ENCODE data around the gene METTL23. TPM values are rescaled to one million over a fixed set of nuclear protein-coding genes. Genes with fewer than 3 reads are reported as not detected.
"Not testable (repeated sequence)": the region's sequence is repeated elsewhere in the genome, so short reads cannot be mapped to it uniquely, and the experiment has no call there.

Gene METTL23
- total and polyA plus RNA-seq, 7 experiments from 2014 or later = 39.6 to 152 (median 73.8) TPM

DNA sequence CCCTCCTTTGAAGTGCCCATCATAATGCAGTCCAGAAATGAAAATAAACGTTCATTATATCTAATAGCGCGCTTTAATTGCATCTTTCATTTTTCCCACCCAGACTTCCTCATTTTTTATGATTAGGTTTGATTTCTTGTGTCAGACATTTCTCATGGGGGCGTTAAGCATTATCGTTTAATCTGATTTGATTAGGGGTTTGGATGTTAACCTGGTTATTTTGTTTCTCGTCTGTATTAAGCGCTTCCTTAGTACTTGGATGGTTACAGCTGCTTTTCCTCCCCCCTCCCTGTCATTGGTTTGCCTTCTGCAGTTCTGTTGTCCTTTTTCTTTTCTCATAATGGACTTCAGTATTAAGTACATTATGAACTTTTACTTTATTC lies 11.8 kb downstream of the METTL23 start:
- Mint-ChIP-seq H3K36me3 (peaks cover 12 to 34% (median 30%) of the 10 kb centered on the region in 5 donors), H3K4me1 (peaks cover 20 to 54% (median 49%) of the 10 kb centered on the region in 7 donors), H3K4me3 (peak overlapping the region; percentile 90 to 99 (median 96)), H3K27me3 (no peaks in the 10 kb centered on the region), H3K9me3 (peaks cover 0 to 9% (median 0%) of the 10 kb centered on the region in 11 donors), H3K27ac (peak overlapping the region; percentile 95 to 100 (median 99))
- Histone ChIP-seq H3K36me3 (ENCODE audit: control insufficient read depth in 2 of 3, insufficient read depth in 3 of 3, low read length in 3 of 3) (peaks cover 12 to 30% (median 29%) of the 10 kb centered on the region in 3 experiments), H3K9me3 (ENCODE audit: control insufficient read depth in 2 of 3, low read length in 3 of 3) (no peaks in the 10 kb centered on the region), H3K4me3 (ENCODE audit: low read length) (peak overlapping the region; percentile 97), H3K4me1 (ENCODE audit: control insufficient read depth in 2 of 2, insufficient read depth in 2 of 2, low read length in 2 of 2) (peaks cover 33 to 42% of the 10 kb centered on the region in 2 donors), H3K27ac (ENCODE audit: low read depth, low read length) (peak overlapping the region; percentile 96), H3K27me3 (ENCODE audit: control insufficient read depth in 2 of 2, insufficient read depth in 2 of 2, low read length in 2 of 2) (no peaks in the 10 kb centered on the region)
- ChIA-PET POLR2A (interaction anchor here (0.7 to 8.2 kb wide), 14 partner anchors 8 to 402 kb away, joined by 3 to 187 read pairs (median 4); partner anchors contain the start of genes JMJD6, METTL23 and SEC14L1), CTCF (interaction anchor here (0.6 to 2.5 kb wide), 4 partner anchors 9 to 34 kb away, joined by 3 to 11 read pairs (median 6); no protein-coding TSS in a partner anchor)
- DNase-seq (no peak), ATAC-seq (no peak)
- intact Hi-C loops (cut with micrococcal nuclease) = loop anchor here (1.0 to 10.0 kb wide), 9 partner anchors 15 to 1394 kb away; partner anchors contain the start of genes TMC8 (in 2 of the 2), ACOX1 (in 1 of the 2), PRPSAP1 (in 1 of the 2) and TEN1 (in 1 of the 2)

GRCh38 chr17:76739568-76740115 lies 13.0 kb downstream of the METTL23 start:
- Mint-ChIP-seq H3K27ac (peak overlapping the region in 2 of 9 donors; percentile 6 to 66), H3K4me1 (peaks cover 8 to 42% (median 37%) of the 10 kb centered on the region in 7 donors), H3K4me3 (peak overlapping the region in 5 of 10 donors; percentile 12 to 54 (median 32)), H3K36me3 (peaks cover 5 to 31% (median 24%) of the 10 kb centered on the region in 5 donors)
- not testable (repeated sequence) for H3K4me3 ChIP-seq (ENCODE audit: low read length); DNase-seq; H3K9me3 Mint-ChIP-seq; ATAC-seq; H3K27me3 Mint-ChIP-seq; H3K27me3 ChIP-seq (ENCODE audit: control insufficient read depth in 2 of 2, insufficient read depth in 2 of 2, low read length in 2 of 2); H3K27ac ChIP-seq (ENCODE audit: low read depth, low read length); H3K9me3 ChIP-seq (ENCODE audit: control insufficient read depth in 2 of 3, low read length in 3 of 3)
- Histone ChIP-seq H3K36me3 (ENCODE audit: control insufficient read depth in 2 of 3, insufficient read depth in 3 of 3, low read length in 3 of 3) (peaks cover 12 to 30% (median 22%) of the 10 kb centered on the region in 3 experiments), H3K4me1 (ENCODE audit: control insufficient read depth in 2 of 2, insufficient read depth in 2 of 2, low read length in 2 of 2) (peaks cover 21 to 30% of the 10 kb centered on the region in 2 donors)
- CTCF ChIA-PET = interaction anchor here (0.6 to 2.5 kb wide), 3 partner anchors 12 to 477 kb away, joined by 3 to 11 read pairs (median 6); no protein-coding TSS in a partner anchor
- intact Hi-C loops (cut with micrococcal nuclease) = loop anchor here (5.0 to 10.0 kb wide), 8 partner anchors 222 to 1393 kb away; partner anchors contain the start of genes TMC8 (in 2 of the 2), ACOX1 (in 1 of the 2), PRPSAP1 (in 1 of the 2) and TEN1 (in 1 of the 2)
- POLR2A ChIA-PET = interaction anchor here (0.6 to 8.2 kb wide), 8 partner anchors 9 to 1580 kb away, joined by 3 to 187 read pairs (median 6); partner anchors contain the start of genes JMJD6 and METTL23

GRCh38 chr17:76740329-76741118 lies 13.9 kb downstream of the METTL23 start:
- Histone ChIP-seq H3K4me3 (ENCODE audit: low read length) (no peak overlapping the region), H3K27me3 (ENCODE audit: control insufficient read depth in 2 of 2, insufficient read depth in 2 of 2, low read length in 2 of 2) (no peaks in the 10 kb centered on the region), H3K9me3 (ENCODE audit: control insufficient read depth in 2 of 3, low read length in 3 of 3) (no peaks in the 10 kb centered on the region), H3K36me3 (ENCODE audit: control insufficient read depth in 2 of 3, insufficient read depth in 3 of 3, low read length in 3 of 3) (peaks cover 11 to 37% (median 13%) of the 10 kb centered on the region in 3 experiments), H3K27ac (ENCODE audit: low read depth, low read length) (no peak overlapping the region), H3K4me1 (ENCODE audit: control insufficient read depth in 2 of 2, insufficient read depth in 2 of 2, low read length in 2 of 2) (peaks cover 13 to 21% of the 10 kb centered on the region in 2 donors)
- H3K36me3 Mint-ChIP-seq = peaks cover 3 to 32% (median 24%) of the 10 kb centered on the region in 5 donors
- ATAC-seq (no peak), DNase-seq (no peak)
- H3K27me3 Mint-ChIP-seq = no peaks in the 10 kb centered on the region
- POLR2A ChIA-PET = interaction anchor here (0.6 to 8.2 kb wide), 4 partner anchors 15 to 1581 kb away, joined by 3 to 187 read pairs (median 6); partner anchors contain the start of genes JMJD6 and METTL23
- H3K9me3 Mint-ChIP-seq = peaks cover 0 to 9% (median 0%) of the 10 kb centered on the region in 11 donors
- H3K4me3 Mint-ChIP-seq = no peak overlapping the region
- H3K27ac Mint-ChIP-seq = no peak overlapping the region
- CTCF ChIA-PET = interaction anchor here (1.3 kb wide), 1 partner anchor 27 kb away, joined by 6 read pairs; no protein-coding TSS in a partner anchor
- H3K4me1 Mint-ChIP-seq = peaks cover 0 to 35% (median 32%) of the 10 kb centered on the region in 7 donors
- intact Hi-C loops (cut with micrococcal nuclease) = no loop called here

DNA sequence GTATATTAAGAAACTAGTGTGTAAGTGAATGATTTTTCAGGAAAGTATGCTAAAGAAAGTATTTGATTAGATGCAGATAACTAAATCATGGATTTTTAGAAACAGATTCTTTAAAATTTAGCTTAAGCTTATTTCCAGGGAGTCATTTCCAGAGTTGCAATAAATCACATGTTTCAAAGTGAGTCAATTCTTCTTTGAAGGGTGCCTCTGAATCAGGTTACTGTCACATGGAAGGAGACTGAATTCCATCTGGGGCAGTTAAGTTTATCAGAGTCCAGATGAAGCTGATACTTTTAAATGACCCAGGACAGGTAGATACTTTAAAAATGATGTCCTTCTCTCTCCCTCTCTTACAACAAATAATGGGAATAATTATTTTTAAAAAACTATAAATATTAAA lies 16.3 kb downstream of the METTL23 start:
- H3K9me3 Mint-ChIP-seq = no peaks in the 10 kb centered on the region
- ATAC-seq (no peak), DNase-seq (no peak)
- peaks cover 4 to 40% (median 19%) of the 10 kb centered on the region in 3 experiments for H3K36me3 ChIP-seq (ENCODE audit: control insufficient read depth in 2 of 3, insufficient read depth in 3 of 3, low read length in 3 of 3)
- no peaks in the 10 kb centered on the region for H3K9me3 ChIP-seq (ENCODE audit: control insufficient read depth in 2 of 3, low read length in 3 of 3)
- intact Hi-C loops (cut with micrococcal nuclease) = no loop called here
- peaks cover 3 to 42% (median 22%) of the 10 kb centered on the region in 5 donors for H3K36me3 Mint-ChIP-seq
- H3K27ac ChIP-seq (ENCODE audit: low read depth, low read length) = no peak overlapping the region
- H3K4me1 ChIP-seq (ENCODE audit: control insufficient read depth in 2 of 2, insufficient read depth in 2 of 2, low read length in 2 of 2) = peaks cover 12 to 17% of the 10 kb centered on the region in 2 donors
- no peaks in the 10 kb centered on the region for H3K27me3 ChIP-seq (ENCODE audit: control insufficient read depth in 2 of 2, insufficient read depth in 2 of 2, low read length in 2 of 2)
- H3K4me3 Mint-ChIP-seq = no peak overlapping the region
- H3K27me3 Mint-ChIP-seq = no peaks in the 10 kb centered on the region
- H3K4me3 ChIP-seq (ENCODE audit: low read length) = no peak overlapping the region
- peaks cover 0 to 37% (median 24%) of the 10 kb centered on the region in 7 donors for H3K4me1 Mint-ChIP-seq
- no peak overlapping the region for H3K27ac Mint-ChIP-seq
- CTCF ChIA-PET = no interaction called here
- POLR2A ChIA-PET = interaction anchor here (1.2 to 2.0 kb wide), 3 partner anchors 9 to 15 kb away, joined by 3 to 6 read pairs (median 5); no protein-coding TSS in a partner anchor

GRCh38 chr17:76744747-76745146 lies 18.1 kb downstream of the METTL23 start:
- Mint-ChIP-seq H3K27me3 (no peaks in the 10 kb centered on the region), H3K9me3 (no peaks in the 10 kb centered on the region), H3K4me1 (peaks cover 0 to 27% (median 10%) of the 10 kb centered on the region in 7 donors), H3K27ac (no peak overlapping the region), H3K36me3 (peaks cover 3 to 53% (median 25%) of the 10 kb centered on the region in 5 donors), H3K4me3 (no peak overlapping the region)
- Histone ChIP-seq H3K9me3 (ENCODE audit: control insufficient read depth in 2 of 3, low read length in 3 of 3) (no peaks in the 10 kb centered on the region), H3K27ac (ENCODE audit: low read depth, low read length) (no peak overlapping the region), H3K27me3 (ENCODE audit: control insufficient read depth in 2 of 2, insufficient read depth in 2 of 2, low read length in 2 of 2) (no peaks in the 10 kb centered on the region), H3K36me3 (ENCODE audit: control insufficient read depth in 2 of 3, insufficient read depth in 3 of 3, low read length in 3 of 3) (peaks cover 4 to 40% (median 23%) of the 10 kb centered on the region in 3 experiments), H3K4me3 (ENCODE audit: low read length) (no peak overlapping the region), H3K4me1 (ENCODE audit: control insufficient read depth in 2 of 2, insufficient read depth in 2 of 2, low read length in 2 of 2) (peaks cover 0 to 3% of the 10 kb centered on the region in 2 donors)
- intact Hi-C loops (cut with micrococcal nuclease) = no loop called here
- ATAC-seq (no peak), DNase-seq (no peak)
- CTCF ChIA-PET = no interaction called here
- POLR2A ChIA-PET = no interaction called here

- H3K9me3 Mint-ChIP-seq; H3K4me3 ChIP-seq (ENCODE audit: low read length); ATAC-seq; CTCF ChIA-PET; H3K4me1 ChIP-seq (ENCODE audit: control insufficient read depth in 2 of 2, insufficient read depth in 2 of 2, low read length in 2 of 2); H3K27ac ChIP-seq (ENCODE audit: low read depth, low read length); H3K9me3 ChIP-seq (ENCODE audit: control insufficient read depth in 2 of 3, low read length in 3 of 3); DNase-seq; H3K27me3 ChIP-seq (ENCODE audit: control insufficient read depth in 2 of 2, insufficient read depth in 2 of 2, low read length in 2 of 2); H3K27me3 Mint-ChIP-seq; H3K4me3 Mint-ChIP-seq; intact Hi-C loops (cut with micrococcal nuclease): not testable (repeated sequence)
- peaks cover 4 to 40% (median 23%) of the 10 kb centered on the region in 3 experiments for H3K36me3 ChIP-seq (ENCODE audit: control insufficient read depth in 2 of 3, insufficient read depth in 3 of 3, low read length in 3 of 3)
- Mint-ChIP-seq H3K36me3 (peaks cover 3 to 56% (median 25%) of the 10 kb centered on the region in 5 donors), H3K27ac (peak overlapping the region in 1 of 9 donors; percentile 36), H3K4me1 (peaks cover 0 to 22% (median 4%) of the 10 kb centered on the region in 7 donors)
- POLR2A ChIA-PET = interaction anchor here (0.7 to 1.9 kb wide), 3 partner anchors 8 to 64 kb away, joined by 3 to 6 read pairs (median 4); partner anchors contain the start of gene MFSD11
These were observed 19.1 kb downstream of the METTL23 start for GRCh38 chr17:76745785-76746184.

Measured in naive thymus-derived CD4-positive, alpha-beta T cell (primary cell).